OCI-LY3 (cell line): Measurements from ENCODE around the gene RHBDF2.

Experiments
- H2AFZ ChIP-seq: fragments of 200-600, 300-600 bp; shearing (Covaris generic); 2 replicates; pipeline ENCODE4 v1.6.0; 2014; ENCODE audit warnings: antibody characterized with exemption, low read depth, low read length
- H3K27ac ChIP-seq: fragments of 200-600, 300-600 bp; sonication (generic); 2 replicates; pipeline ENCODE4 v1.5.1; 2014; ENCODE audit warnings: mild to moderate bottlenecking, low read length, moderate library complexity, mixed read lengths
- H3K27me3 ChIP-seq: fragments of 200-600, 300-600 bp; sonication (generic); 2 replicates; pipeline ENCODE4 v1.6.1; 2014; ENCODE audit warnings: low read depth, low read length, mixed read lengths
- H3K36me3 ChIP-seq: fragments of 200-600, 300-600 bp; sonication (generic); replicated peaks from 2 replicates; pipeline ENCODE3; 2014; ENCODE audit warnings: low read depth, low read length, mixed read lengths
- H3K4me1 ChIP-seq: fragments of 300-600, 200-600 bp; sonication (generic); 2 replicates; pipeline ENCODE4 v1.6.1; 2014; ENCODE audit warnings: low read length, mixed read lengths
- H3K4me2 ChIP-seq: fragments of 200-600, 300-600 bp; sonication (generic); 2 replicates; pipeline ENCODE4 v1.6.1; 2014; ENCODE audit warnings: low read length, mixed read lengths
- H3K4me3 ChIP-seq: fragments of 300-600, 200-600 bp; sonication (generic); 2 replicates; pipeline ENCODE4 v1.5.1; 2014; ENCODE audit warnings: antibody characterized with exemption, mild to moderate bottlenecking, low read length, moderate library complexity
- H3K79me2 ChIP-seq: fragments of 300-600, 200-600 bp; shearing (Covaris generic); 2 replicates; pipeline ENCODE4 v1.6.1; 2014; ENCODE audit warnings: mild to moderate bottlenecking, low read length, mixed read lengths
- H3K9ac ChIP-seq: fragments of 300-600, 200-600 bp; shearing (Covaris generic); 2 replicates; pipeline ENCODE4 v1.6.0; 2014; ENCODE audit warnings: mild to moderate bottlenecking, low read length, moderate library complexity
- H3K9me3 ChIP-seq: fragments of 200-600, 300-600 bp; shearing (Covaris generic); 2 replicates; pipeline ENCODE4 v1.6.1; 2014; ENCODE audit warnings: low read length, mixed read lengths; ENCODE audit not compliant: insufficient read depth
- H4K20me1 ChIP-seq: fragments of 200-600, 300-600 bp; sonication (generic); 2 replicates; pipeline ENCODE4 v1.6.1; 2016; ENCODE audit warnings: low read length, mixed read lengths; ENCODE audit not compliant: insufficient read depth
- EZH2phosphoT487 ChIP-seq: fragments of 200-600 bp; shearing (Covaris generic); IDR thresholded peaks from 2 replicates; pipeline ENCODE4 v1.6.1; 2018; ENCODE audit warnings: antibody characterized with exemption, mixed run types, low read depth
- TF ChIP-seq, protein P1 (sequence below): fragments of 200-600, 300-600 bp; sonication (generic); IDR thresholded peaks from 2 replicates; pipeline ENCODE4 v1.5.1; 2014; ENCODE audit warnings: antibody characterized with exemption, low read length, low read depth

RHBDF2 gene

GRCh38 chr17:76433693-76434092 is 67.5 kb downstream of the RHBDF2 start:
- Histone ChIP-seq H2AFZ (no peak overlapping the region), H4K20me1 (peaks cover 50% of the 10 kb centered on the region), H3K27ac (no peak overlapping the region), H3K36me3 (no peaks in the 10 kb centered on the region), H3K27me3 (no peaks in the 10 kb centered on the region), H3K79me2 (peaks cover 78% of the 10 kb centered on the region), H3K4me2 (no peak overlapping the region), H3K4me1 (no peaks in the 10 kb centered on the region), H3K9ac (no peak overlapping the region), H3K9me3 (no peaks in the 10 kb centered on the region), H3K4me3 (no peak overlapping the region)
- TF ChIP-seq EZH2phosphoT487 = no peak
- TF ChIP-seq, protein P1, sequence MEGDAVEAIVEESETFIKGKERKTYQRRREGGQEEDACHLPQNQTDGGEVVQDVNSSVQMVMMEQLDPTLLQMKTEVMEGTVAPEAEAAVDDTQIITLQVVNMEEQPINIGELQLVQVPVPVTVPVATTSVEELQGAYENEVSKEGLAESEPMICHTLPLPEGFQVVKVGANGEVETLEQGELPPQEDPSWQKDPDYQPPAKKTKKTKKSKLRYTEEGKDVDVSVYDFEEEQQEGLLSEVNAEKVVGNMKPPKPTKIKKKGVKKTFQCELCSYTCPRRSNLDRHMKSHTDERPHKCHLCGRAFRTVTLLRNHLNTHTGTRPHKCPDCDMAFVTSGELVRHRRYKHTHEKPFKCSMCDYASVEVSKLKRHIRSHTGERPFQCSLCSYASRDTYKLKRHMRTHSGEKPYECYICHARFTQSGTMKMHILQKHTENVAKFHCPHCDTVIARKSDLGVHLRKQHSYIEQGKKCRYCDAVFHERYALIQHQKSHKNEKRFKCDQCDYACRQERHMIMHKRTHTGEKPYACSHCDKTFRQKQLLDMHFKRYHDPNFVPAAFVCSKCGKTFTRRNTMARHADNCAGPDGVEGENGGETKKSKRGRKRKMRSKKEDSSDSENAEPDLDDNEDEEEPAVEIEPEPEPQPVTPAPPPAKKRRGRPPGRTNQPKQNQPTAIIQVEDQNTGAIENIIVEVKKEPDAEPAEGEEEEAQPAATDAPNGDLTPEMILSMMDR = no peak

- Histone ChIP-seq H3K36me3 (no peaks in the 10 kb centered on the region), H3K4me1 (peaks cover 8% of the 10 kb centered on the region), H3K27me3 (no peaks in the 10 kb centered on the region), H3K79me2 (peaks cover 69% of the 10 kb centered on the region), H3K9me3 (no peaks in the 10 kb centered on the region), H3K9ac (no peak overlapping the region), H2AFZ (no peak overlapping the region), H3K27ac (no peak overlapping the region), H3K4me3 (no peak overlapping the region), H4K20me1 (peaks cover 48% of the 10 kb centered on the region), H3K4me2 (no peak overlapping the region)
- TF ChIP-seq, protein P1 = 0 out of 2 replicates have a peak, but pooled peaks have one; percentile 18
- no peak for TF ChIP-seq EZH2phosphoT487
These were observed 68.4 kb downstream of the RHBDF2 start for GRCh38 chr17:76432712-76433336.

DNA sequence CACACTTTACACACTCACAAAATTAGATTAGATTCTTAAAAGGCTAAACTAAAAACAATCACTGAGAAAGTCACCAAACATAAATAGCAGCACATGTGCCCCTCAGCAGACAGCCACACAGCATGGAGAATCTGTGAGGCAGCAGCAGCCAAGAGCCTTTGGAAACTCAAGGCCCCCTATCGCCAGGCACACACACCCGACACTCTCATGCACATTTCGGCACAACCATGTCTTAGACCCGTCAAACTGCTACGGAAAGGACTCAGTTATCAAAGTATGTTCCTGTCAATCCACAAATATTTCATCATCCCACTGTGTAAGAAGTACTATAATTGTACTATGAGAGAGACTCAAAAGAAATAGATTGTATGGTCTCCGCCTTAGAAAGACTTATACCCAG is 69.2 kb downstream of the RHBDF2 start:
- no peak overlapping the region for H3K27ac ChIP-seq
- no peak overlapping the region for H3K9ac ChIP-seq
- peaks cover 10% of the 10 kb centered on the region for H3K4me1 ChIP-seq
- H2AFZ ChIP-seq = no peak overlapping the region
- H4K20me1 ChIP-seq = peaks cover 51% of the 10 kb centered on the region
- no peaks in the 10 kb centered on the region for H3K36me3 ChIP-seq
- no peaks in the 10 kb centered on the region for H3K9me3 ChIP-seq
- H3K4me3 ChIP-seq = no peak overlapping the region
- TF ChIP-seq, protein P1 = no peak
- TF ChIP-seq EZH2phosphoT487 = no peak
- no peak overlapping the region for H3K4me2 ChIP-seq
- peaks cover 64% of the 10 kb centered on the region for H3K79me2 ChIP-seq
- H3K27me3 ChIP-seq = no peaks in the 10 kb centered on the region

GRCh38 chr17:76431509-76431908 is 69.7 kb downstream of the RHBDF2 start:
- H3K27me3 ChIP-seq = no peaks in the 10 kb centered on the region
- no peak overlapping the region for H3K4me2 ChIP-seq
- H3K36me3 ChIP-seq = no peaks in the 10 kb centered on the region
- H2AFZ ChIP-seq = no peak overlapping the region
- H4K20me1 ChIP-seq = peaks cover 50% of the 10 kb centered on the region
- peaks cover 10% of the 10 kb centered on the region for H3K4me1 ChIP-seq
- no peak for TF ChIP-seq EZH2phosphoT487
- TF ChIP-seq, protein P1 = no peak
- no peak overlapping the region for H3K4me3 ChIP-seq
- H3K27ac ChIP-seq = no peak overlapping the region
- peaks cover 60% of the 10 kb centered on the region for H3K79me2 ChIP-seq
- H3K9me3 ChIP-seq = no peaks in the 10 kb centered on the region
- no peak overlapping the region for H3K9ac ChIP-seq
